Measurements from ENCODE around the gene KIF23. TPM values are rescaled to one million over a fixed set of nuclear protein-coding genes. Genes with fewer than 3 reads are reported as not detected.

KIF23 gene
- total and polyA plus RNA-seq, 2 of the 4 experiments (the other 2 are of a cell fraction), result 37.7 to 56.1 TPM

DNA sequence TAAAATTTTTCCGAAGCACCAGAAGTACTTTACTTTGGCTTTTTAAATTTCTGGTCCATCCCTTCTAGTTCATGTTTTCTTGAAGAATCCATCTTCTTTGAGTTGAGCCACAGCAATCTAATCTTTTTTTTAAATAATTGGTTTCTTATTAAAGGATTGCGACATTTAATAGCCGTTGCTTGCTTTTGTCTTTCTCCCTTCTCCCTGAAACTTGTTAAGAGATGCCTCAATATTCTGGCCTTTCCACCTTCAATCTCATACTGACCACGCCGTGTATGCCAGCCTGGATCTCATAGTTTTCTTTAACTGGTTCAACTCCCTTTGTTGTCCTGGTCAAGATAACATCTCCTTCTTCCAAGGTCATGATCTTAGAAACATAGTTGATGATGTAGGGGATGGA lies 20.1 kb downstream of the KIF23 start:
- Histone ChIP-seq H3K36me3 (ENCODE audit: control insufficient read depth, insufficient read depth, low read length) (peaks cover 9% of the 10 kb centered on the region), H2BK20ac (ENCODE audit: low read depth, low read length) (no peak overlapping the region), H3K4me1 (ENCODE audit: control insufficient read depth, insufficient read depth, low read length) (no peaks in the 10 kb centered on the region), H3K56ac (ENCODE audit: extremely low read depth, insufficient read depth, low read length) (no peak overlapping the region), H4K8ac (ENCODE audit: low read depth in 2 of 2, low read length in 2 of 2) (no peak overlapping the region), H2AK9ac (replicated peaks; ENCODE audit: low read depth, low read length, poor library complexity) (no peak overlapping the region), H2BK15ac (ENCODE audit: low read depth, low read length) (no peak overlapping the region), H3K9ac (ENCODE audit: low read depth, low read length) (no peak overlapping the region), H3K9me3 (ENCODE audit: control insufficient read depth, insufficient read depth, low read length) (no peaks in the 10 kb centered on the region), H2BK5ac (ENCODE audit: low read depth, low read length, poor library complexity, severe bottlenecking) (no peak overlapping the region), H3K4ac (ENCODE audit: low read depth, low read length) (no peak overlapping the region), H2AK5ac (ENCODE audit: low read depth, low read length) (no peak overlapping the region; the same call in 1 of the 2 replicates), H3K27ac (ENCODE audit: insufficient read depth, low read length) (no peak overlapping the region), H3K4me2 (ENCODE audit: low read depth, low read length) (no peak overlapping the region), H2BK120ac (ENCODE audit: low read depth, low read length) (no peak overlapping the region), H3K9me1 (ENCODE audit: insufficient read depth, low read length) (peaks cover 8% of the 10 kb centered on the region), H3K23ac (ENCODE audit: low read depth, low read length) (no peak overlapping the region), H4K5ac (ENCODE audit: low read depth, low read length) (no peak overlapping the region), H4K20me1 (ENCODE audit: insufficient read depth, low read length) (no peaks in the 10 kb centered on the region), H4K91ac (ENCODE audit: insufficient read depth, low read depth, low read length) (no peak overlapping the region), H3K18ac (ENCODE audit: low read depth, low read length) (no peak overlapping the region), H3K79me1 (ENCODE audit: low read depth in 1 of 2, low read length in 2 of 2) (peaks cover 30 to 61% of the 10 kb centered on the region in 2 experiments), H3K4me3 (ENCODE audit: insufficient read depth, low read depth, low read length) (no peak overlapping the region), H3K14ac (replicated peaks; ENCODE audit: low read depth, low read length) (no peak overlapping the region), H3K27me3 (ENCODE audit: control insufficient read depth, insufficient read depth, low read length) (no peaks in the 10 kb centered on the region), H2AFZ (replicated peaks; ENCODE audit: low read length, poor library complexity) (no peak overlapping the region)
- ATAC-seq (ENCODE audit: low read depth) (no peak), DNase-seq (no peak)
- intact Hi-C loops (cut with micrococcal nuclease), result loop anchor here (1.0 kb wide), 1 partner anchor 36 kb away; no protein-coding TSS in a partner anchor
- CTCF ChIA-PET, result no interaction called here
- in situ Hi-C loops (cut with MboI; ENCODE audit: low sequenced_read_pairs), result no loop called here
- peak; percentile 78 for TF ChIP-seq CEBPB (IDR thresholded peaks at IDR 0.05; ENCODE audit: low read depth, low read length)
- TF ChIP-seq RAD21 (IDR thresholded peaks at IDR 0.05; ENCODE audit: low read length), result no peak
- POLR2A ChIA-PET (ENCODE audit: unreplicated experiment), result no interaction called here
- dilution Hi-C loops (cut with HindIII; ENCODE audit: low sequenced_read_pairs, unreplicated experiment), result no loop called here
- BruUV-seq (replicated peaks), result no TSS peak
- WGBS, 2 experiments (ENCODE audit: extremely low coverage in 2 of 2, insufficient read length in 1 of 2), result no CpG with 5 or more reads among the region's 5 CpGs

All from IMR-90 (cell line).